GM21367 (cell line): ENCODE measurements around the gene ELAPOR1.

Source experiments
- ATAC-seq: cut with Tn5 transposase; IDR thresholded peaks from one replicate; pipeline ENCODE4 v1.9.1; 2021; ENCODE audit not compliant: unreplicated experiment

The ELAPOR1 gene

GRCh38 chr1:109113590-109114341, at the start of gene ELAPOR1:
Gene ELAPOR1 (plus strand): TSS chr1:109114115. CDS start chr1:109114184, 69 bp downstream.
- ATAC-seq: peak; percentile 43

- no peak for ATAC-seq
Measured at GRCh38 chr1:109065137-109065536, 48.8 kb upstream of the ELAPOR1 start.

- no peak for ATAC-seq
Measured at GRCh38 chr1:109067883-109068282, 46.0 kb upstream of the ELAPOR1 start.

GRCh38 chr1:109069294-109069693, 44.6 kb upstream of the ELAPOR1 start:
- no peak for ATAC-seq

GRCh38 chr1:109075531-109076490, 38.1 kb upstream of the ELAPOR1 start, which contains the start of gene TAF13:
Gene TAF13 (minus strand): TSS chr1:109076003. CDS start chr1:109075947, 56 bp downstream.
- ATAC-seq: peak; percentile 99

- ATAC-seq: no peak
Measured at GRCh38 chr1:109078317-109078716, 35.6 kb upstream of the ELAPOR1 start.

GRCh38 chr1:109079240-109079622, 34.7 kb upstream of the ELAPOR1 start:
- no peak for ATAC-seq

- ATAC-seq: no peak
Measured at GRCh38 chr1:109080441-109081082, 33.4 kb upstream of the ELAPOR1 start.

GRCh38 chr1:109083501-109083900, 30.4 kb upstream of the ELAPOR1 start:
- no peak for ATAC-seq

- ATAC-seq: no peak
Measured at GRCh38 chr1:109083923-109084322, 30.0 kb upstream of the ELAPOR1 start.

GRCh38 chr1:109084563-109085517, 29.1 kb upstream of the ELAPOR1 start:
- ATAC-seq: no peak

GRCh38 chr1:109089242-109090015, 24.5 kb upstream of the ELAPOR1 start:
- ATAC-seq: no peak

GRCh38 chr1:109090196-109091077, 23.5 kb upstream of the ELAPOR1 start, which contains the start of gene TMEM167B:
Gene TMEM167B (plus strand): TSS chr1:109090764. CDS start chr1:109090873, 109 bp downstream.
- peak; percentile 89 for ATAC-seq

- peak; percentile 32 for ATAC-seq
Measured at GRCh38 chr1:109091078-109091838, 22.7 kb upstream of the ELAPOR1 start.

- ATAC-seq: no peak
Measured at GRCh38 chr1:109091839-109092193, 22.1 kb upstream of the ELAPOR1 start.

- no peak for ATAC-seq
Measured at GRCh38 chr1:109094377-109094803, 19.5 kb upstream of the ELAPOR1 start.

GRCh38 chr1:109094871-109095270, 19.0 kb upstream of the ELAPOR1 start:
- ATAC-seq: no peak

GRCh38 chr1:109095631-109096030, 18.3 kb upstream of the ELAPOR1 start:
- no peak for ATAC-seq
